ENCODE results near the gene TNC. TPM values are rescaled to one million over a fixed set of nuclear protein-coding genes. Genes with fewer than 3 reads are reported as not detected.

TNC gene
- polyA plus RNA-seq, 1 experiment, result 648 TPM

- POLR2A ChIA-PET, result no interaction called here
- TF ChIP-seq, protein P1, sequence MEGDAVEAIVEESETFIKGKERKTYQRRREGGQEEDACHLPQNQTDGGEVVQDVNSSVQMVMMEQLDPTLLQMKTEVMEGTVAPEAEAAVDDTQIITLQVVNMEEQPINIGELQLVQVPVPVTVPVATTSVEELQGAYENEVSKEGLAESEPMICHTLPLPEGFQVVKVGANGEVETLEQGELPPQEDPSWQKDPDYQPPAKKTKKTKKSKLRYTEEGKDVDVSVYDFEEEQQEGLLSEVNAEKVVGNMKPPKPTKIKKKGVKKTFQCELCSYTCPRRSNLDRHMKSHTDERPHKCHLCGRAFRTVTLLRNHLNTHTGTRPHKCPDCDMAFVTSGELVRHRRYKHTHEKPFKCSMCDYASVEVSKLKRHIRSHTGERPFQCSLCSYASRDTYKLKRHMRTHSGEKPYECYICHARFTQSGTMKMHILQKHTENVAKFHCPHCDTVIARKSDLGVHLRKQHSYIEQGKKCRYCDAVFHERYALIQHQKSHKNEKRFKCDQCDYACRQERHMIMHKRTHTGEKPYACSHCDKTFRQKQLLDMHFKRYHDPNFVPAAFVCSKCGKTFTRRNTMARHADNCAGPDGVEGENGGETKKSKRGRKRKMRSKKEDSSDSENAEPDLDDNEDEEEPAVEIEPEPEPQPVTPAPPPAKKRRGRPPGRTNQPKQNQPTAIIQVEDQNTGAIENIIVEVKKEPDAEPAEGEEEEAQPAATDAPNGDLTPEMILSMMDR (IDR thresholded peaks at IDR 0.05; ENCODE audit: insufficient read depth, low read depth, low read length), result no peak
- H3K36me3 ChIP-seq (ENCODE audit: control insufficient read depth, insufficient read depth, low read length), result no peaks in the 10 kb centered on the region
- DNase-seq (ENCODE audit: low read depth), result no peak
- CTCF ChIA-PET, result no interaction called here
- H3K27me3 ChIP-seq (ENCODE audit: control insufficient read depth, insufficient read depth, low read length), result no peaks in the 10 kb centered on the region
- no peak overlapping the region for H3K4me3 ChIP-seq (ENCODE audit: low read depth, low read length)
These were observed 24.7 kb upstream of the TNC start for GRCh38 chr9:115142517-115143270.

GRCh38 chr9:115142090-115142489 is 24.1 kb upstream of the TNC start:
- Histone ChIP-seq H3K27me3 (ENCODE audit: control insufficient read depth, insufficient read depth, low read length) (no peaks in the 10 kb centered on the region), H3K4me3 (ENCODE audit: low read depth, low read length) (no peak overlapping the region), H3K36me3 (ENCODE audit: control insufficient read depth, insufficient read depth, low read length) (no peaks in the 10 kb centered on the region)
- POLR2A ChIA-PET, result no interaction called here
- DNase-seq (ENCODE audit: low read depth), result no peak
- TF ChIP-seq, protein P1 (IDR thresholded peaks at IDR 0.05; ENCODE audit: insufficient read depth, low read depth, low read length), result no peak
- CTCF ChIA-PET, result no interaction called here

GRCh38 chr9:115141612-115142011 is 23.7 kb upstream of the TNC start:
- H3K36me3 ChIP-seq (ENCODE audit: control insufficient read depth, insufficient read depth, low read length), result no peaks in the 10 kb centered on the region
- TF ChIP-seq, protein P1 (IDR thresholded peaks at IDR 0.05; ENCODE audit: insufficient read depth, low read depth, low read length), result no peak
- no peaks in the 10 kb centered on the region for H3K27me3 ChIP-seq (ENCODE audit: control insufficient read depth, insufficient read depth, low read length)
- ChIA-PET POLR2A (no interaction called here), CTCF (no interaction called here)
- DNase-seq (ENCODE audit: low read depth), result no peak
- H3K4me3 ChIP-seq (ENCODE audit: low read depth, low read length), result no peak overlapping the region

- POLR2A ChIA-PET, result no interaction called here
- TF ChIP-seq, protein P1 (IDR thresholded peaks at IDR 0.05; ENCODE audit: insufficient read depth, low read depth, low read length), result no peak
- no peaks in the 10 kb centered on the region for H3K27me3 ChIP-seq (ENCODE audit: control insufficient read depth, insufficient read depth, low read length)
- DNase-seq (ENCODE audit: low read depth), result no peak
- CTCF ChIA-PET, result no interaction called here
- no peaks in the 10 kb centered on the region for H3K36me3 ChIP-seq (ENCODE audit: control insufficient read depth, insufficient read depth, low read length)
- no peak overlapping the region for H3K4me3 ChIP-seq (ENCODE audit: low read depth, low read length)
These were observed 20.2 kb upstream of the TNC start for GRCh38 chr9:115138151-115138550.

DNA sequence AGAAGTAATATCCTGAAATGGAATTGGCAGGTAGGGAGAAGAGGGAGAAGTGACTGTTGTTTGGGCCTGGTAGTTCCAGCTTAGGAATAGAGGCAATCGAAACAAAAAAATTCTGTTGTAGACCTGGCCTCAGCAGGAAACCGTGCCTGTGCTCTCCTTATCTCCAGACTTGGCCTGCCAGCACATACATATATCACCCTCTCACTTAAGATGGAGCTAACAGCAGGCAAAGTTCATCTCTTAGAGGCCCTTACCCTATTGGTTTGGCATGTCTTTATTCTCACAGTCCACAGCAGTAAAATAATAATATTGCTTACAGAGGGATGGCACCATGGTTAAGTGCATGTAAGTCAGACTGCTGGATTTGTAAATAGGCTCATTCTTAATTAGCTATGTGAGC is 19.6 kb upstream of the TNC start:
- Histone ChIP-seq H3K36me3 (ENCODE audit: control insufficient read depth, insufficient read depth, low read length) (no peaks in the 10 kb centered on the region), H3K27me3 (ENCODE audit: control insufficient read depth, insufficient read depth, low read length) (no peaks in the 10 kb centered on the region), H3K4me3 (ENCODE audit: low read depth, low read length) (no peak overlapping the region)
- TF ChIP-seq, protein P1 (IDR thresholded peaks at IDR 0.05; ENCODE audit: insufficient read depth, low read depth, low read length), result no peak
- POLR2A ChIA-PET, result no interaction called here
- no peak for DNase-seq (ENCODE audit: low read depth)
- CTCF ChIA-PET, result no interaction called here

Measured in BJ (cell line).